H1 (cell line): ENCODE results near the gene GABRG3. TPM values are rescaled to one million over a fixed set of nuclear protein-coding genes. Genes with fewer than 3 reads are reported as not detected.

Source experiments
- CTCF ChIA-PET: fragments of 300-600 bp; sonication (Branson Sonifier 250); formaldehyde crosslinking; loops from one replicate; lab custom pipeline; 2021; ENCODE audit not compliant: partially characterized antibody; lab: Charles Lee
- POLR2A ChIA-PET: fragments of 300-600 bp; sonication (Branson Sonifier 250); formaldehyde crosslinking; loops from one replicate; lab custom pipeline; 2021; ENCODE audit warnings: inconsistent platforms; ENCODE audit not compliant: partially characterized antibody; lab: Charles Lee
- DNase-seq, 2 experiments: peaks; one replicate each; pipeline versions ENCODE4 v3.0.0 to v3.0.0-alpha.2; 2010 to 2022; ENCODE audit warnings: low spot score in 2 of 2, low read depth in 1 of 2, mixed read lengths in 1 of 2
- FAIRE-seq: peaks from 2 replicates; lab custom pipeline; 2011; peaks lifted over from hg19 to GRCh38; lab: Jason Lieb, UNC
- H2AFZ ChIP-seq: 2 replicates; pipeline ENCODE4 v1.8.1; 2012; ENCODE audit warnings: low read length, inconsistent platforms
- H2AK5ac ChIP-seq: 2 replicates; pipeline ENCODE4 v1.6.1; 2013; ENCODE audit warnings: low read depth, low read length
- H2BK120ac ChIP-seq: replicated peaks from 2 replicates; pipeline ENCODE3; 2013; ENCODE audit warnings: low read depth, low read length, inconsistent platforms
- H2BK12ac ChIP-seq: 2 replicates; pipeline ENCODE4 v1.6.1; 2013; ENCODE audit warnings: low read depth, low read length
- H2BK15ac ChIP-seq: 2 replicates; pipeline ENCODE4 v1.6.1; 2013; ENCODE audit warnings: low read length
- H2BK20ac ChIP-seq: 2 replicates; pipeline ENCODE4 v1.6.1; 2013; ENCODE audit warnings: low read length
- H2BK5ac ChIP-seq: 2 replicates; pipeline ENCODE4 v1.6.1; 2013; ENCODE audit warnings: low read depth, low read length
- H3K14ac ChIP-seq: 2 replicates; pipeline ENCODE4 v1.6.1; 2013; ENCODE audit warnings: inconsistent platforms; ENCODE audit not compliant: insufficient read length
- H3K18ac ChIP-seq: 2 replicates; pipeline ENCODE4 v1.6.1; 2013; ENCODE audit warnings: low read length; ENCODE audit errors: extremely low read depth
- H3K23ac ChIP-seq: 2 replicates; pipeline ENCODE4 v1.6.1; 2013; ENCODE audit warnings: inconsistent platforms; ENCODE audit not compliant: insufficient read length
- H3K23me2 ChIP-seq: 2 replicates; pipeline ENCODE4 v1.6.1; 2013; ENCODE audit warnings: low read depth, low read length
- H3K27ac ChIP-seq: 2 replicates; pipeline ENCODE4 v1.6.1; 2011; ENCODE audit warnings: low read depth, low read length, inconsistent platforms
- H3K27me3 ChIP-seq, 4 experiments: replicated peaks in 1 of 4; 1 replicate in 1 of 4; 2 replicates in 3 of 4; pipeline versions ENCODE4 v1.6.1 to v1.8.1; 2011 to 2013; ENCODE audit warnings: low read length in 3 of 4, mild to moderate bottlenecking in 3 of 4, inconsistent platforms in 2 of 4, mixed read lengths in 2 of 4, moderate library complexity in 1 of 4; ENCODE audit not compliant: control insufficient read depth in 3 of 4, insufficient read depth in 3 of 4; ENCODE audit errors: extremely low read depth in 1 of 4
- H3K36me3 ChIP-seq, 4 experiments: 2 replicates each; pipeline versions ENCODE4 v1.6.1 to v1.8.1; 2011 to 2013; ENCODE audit warnings: mild to moderate bottlenecking in 4 of 4, low read length in 3 of 4, moderate library complexity in 2 of 4, control low read depth in 1 of 4, inconsistent platforms in 1 of 4; ENCODE audit not compliant: insufficient read depth in 4 of 4, control insufficient read depth in 2 of 4
- H3K4ac ChIP-seq: replicated peaks from 2 replicates; pipeline ENCODE3; 2013; ENCODE audit warnings: low read length, low read depth, mixed read lengths, inconsistent platforms; ENCODE audit not compliant: insufficient read length
- H3K4me1 ChIP-seq, 4 experiments: replicated peaks in 1 of 4; 1 replicate in 1 of 4; 2 replicates in 3 of 4; pipeline versions ENCODE4 v1.6.1 to v1.8.1; 2011 to 2013; ENCODE audit warnings: low read length in 3 of 4, inconsistent platforms in 2 of 4, mixed read lengths in 1 of 4; ENCODE audit not compliant: insufficient read depth in 4 of 4, control insufficient read depth in 3 of 4
- H3K4me2 ChIP-seq, 2 experiments: 2 replicates each; pipeline versions ENCODE4 v1.6.1 to v1.8.1; 2011 to 2013; ENCODE audit warnings: low read depth in 2 of 2, low read length in 2 of 2, control low read depth in 1 of 2, inconsistent platforms in 1 of 2, mild to moderate bottlenecking in 1 of 2; ENCODE audit not compliant: insufficient read depth in 1 of 2
- H3K4me3 ChIP-seq, 4 experiments: fragments of 200-600, 300-600 bp in 1 of 4; sonication (generic), shearing (Covaris generic), sonication (Bioruptor Twin) in 1 of 4; 2 replicates each; pipeline versions ENCODE4 v1.5.1 to v1.8.1; 2011 to 2016; ENCODE audit warnings: low read length in 4 of 4, low read depth in 3 of 4, control low read depth in 2 of 4, inconsistent platforms in 2 of 4, mild to moderate bottlenecking in 2 of 4, mixed read lengths in 1 of 4, moderate library complexity in 1 of 4; ENCODE audit not compliant: insufficient read depth in 2 of 4; ENCODE audit errors: extremely low read depth in 1 of 4
- H3K56ac ChIP-seq: replicated peaks from 2 replicates; pipeline ENCODE3; 2013; ENCODE audit warnings: low read depth, mild to moderate bottlenecking, mixed read lengths, low read length, inconsistent platforms; ENCODE audit not compliant: insufficient read length
- H3K79me1 ChIP-seq: 2 replicates; pipeline ENCODE4 v1.6.1; 2013; ENCODE audit warnings: low read depth, low read length, control low read depth
- H3K79me2 ChIP-seq, 2 experiments: 2 replicates each; pipeline versions ENCODE4 v1.6.1 to v1.8.1; 2012 to 2013; ENCODE audit warnings: low read length in 2 of 2, mild to moderate bottlenecking in 2 of 2, inconsistent platforms in 1 of 2; ENCODE audit not compliant: insufficient read depth in 2 of 2, control insufficient read depth in 1 of 2
- H3K9ac ChIP-seq, 4 experiments: replicated peaks in 1 of 4; 1 replicate in 1 of 4; 2 replicates in 3 of 4; pipeline versions ENCODE4 v1.6.1 to v1.8.1; 2011 to 2013; ENCODE audit warnings: low read depth in 3 of 4, low read length in 3 of 4, control low read depth in 2 of 4, mild to moderate bottlenecking in 2 of 4, moderate library complexity in 2 of 4, inconsistent platforms in 1 of 4; ENCODE audit errors: extremely low read depth in 1 of 4
- H3K9me3 ChIP-seq, 2 experiments: 2 replicates each; pipeline versions ENCODE4 v1.6.1 to v1.8.1; 2012 to 2013; ENCODE audit warnings: mild to moderate bottlenecking in 2 of 2, moderate library complexity in 2 of 2, control low read depth in 1 of 2, inconsistent platforms in 1 of 2, low read depth in 1 of 2, low read length in 1 of 2, mixed read lengths in 1 of 2; ENCODE audit not compliant: insufficient read depth in 2 of 2
- H4K20me1 ChIP-seq, 2 experiments: replicated peaks in 1 of 2; 2 replicates each; pipeline versions ENCODE3 to v1.8.1; 2011 to 2013; ENCODE audit warnings: inconsistent platforms in 2 of 2, low read length in 2 of 2, mild to moderate bottlenecking in 1 of 2; ENCODE audit not compliant: insufficient read depth in 2 of 2, control insufficient read depth in 1 of 2
- H4K5ac ChIP-seq: 2 replicates; pipeline ENCODE4 v1.6.1; 2013; ENCODE audit warnings: low read length, low read depth, mixed read lengths, inconsistent platforms; ENCODE audit not compliant: insufficient read length
- H4K8ac ChIP-seq: 2 replicates; pipeline ENCODE4 v1.8.0; 2013; ENCODE audit warnings: mild to moderate bottlenecking, moderate library complexity, low read length, inconsistent platforms; ENCODE audit not compliant: insufficient read depth; ENCODE audit errors: extremely low read depth
- H4K91ac ChIP-seq: replicated peaks from 2 replicates; pipeline ENCODE3; 2013; ENCODE audit warnings: low read length, mixed read lengths, inconsistent platforms; ENCODE audit not compliant: insufficient read length
- CTBP2 ChIP-seq: IDR thresholded peaks from 2 replicates; pipeline ENCODE4 v1.7.0; 2011; ENCODE audit warnings: borderline replicate concordance, mild to moderate bottlenecking, moderate library complexity, mixed read lengths, low read length; ENCODE audit not compliant: insufficient read depth, insufficient read length
- EP300 ChIP-seq, 2 experiments: IDR thresholded peaks; 1 replicate in 1 of 2; 2 replicates in 1 of 2; pipeline ENCODE4 v1.6.1; 2011 to 2012; ENCODE audit warnings: low read depth in 2 of 2, low read length in 2 of 2, mild to moderate bottlenecking in 2 of 2, borderline replicate concordance in 1 of 2, inconsistent platforms in 1 of 2, moderate library complexity in 1 of 2
- JUN ChIP-seq: IDR thresholded peaks from 2 replicates; pipeline ENCODE4 v1.6.1; 2011; ENCODE audit warnings: low read depth, mild to moderate bottlenecking, improper control_type of control experiment, low read length
- JUND ChIP-seq: IDR thresholded peaks from 2 replicates; pipeline ENCODE4 v1.6.1; 2011; ENCODE audit warnings: mild to moderate bottlenecking, improper control_type of control experiment, low read length
- KDM4A ChIP-seq: IDR thresholded peaks from one replicate; pipeline ENCODE4 v1.7.1; 2012; ENCODE audit warnings: low read depth, mild to moderate bottlenecking, moderate library complexity, low read length, inconsistent platforms; ENCODE audit not compliant: severe bottlenecking
- NRF1 ChIP-seq: IDR thresholded peaks from 2 replicates; pipeline ENCODE4 v1.6.1; 2011; ENCODE audit warnings: mild to moderate bottlenecking, low read depth, low read length, improper control_type of control experiment
- POU5F1 ChIP-seq: IDR thresholded peaks from 2 replicates; pipeline ENCODE4 v1.6.1; 2011; ENCODE audit warnings: low read depth, mild to moderate bottlenecking, low read length, moderate library complexity
- RAD21 ChIP-seq, 2 experiments: IDR thresholded peaks in 1 of 2; conservative IDR thresholded peaks in 1 of 2; 2 replicates each; pipeline ENCODE4 v1.6.1; 2011; ENCODE audit warnings: low read depth in 2 of 2, low read length in 2 of 2, improper control_type of control experiment in 1 of 2, inconsistent platforms in 1 of 2, mild to moderate bottlenecking in 1 of 2, moderate library complexity in 1 of 2
- RFX5 ChIP-seq: IDR thresholded peaks from 2 replicates; pipeline ENCODE4 v1.6.1; 2011; ENCODE audit warnings: low read depth, low read length, improper control_type of control experiment, borderline replicate concordance
- SIX5 ChIP-seq: IDR thresholded peaks from 2 replicates; pipeline ENCODE4 v1.6.1; 2011; ENCODE audit warnings: mild to moderate bottlenecking, low read depth, low read length
- SRF ChIP-seq: IDR thresholded peaks from 2 replicates; pipeline ENCODE4 v1.6.1; 2011; ENCODE audit warnings: mild to moderate bottlenecking, low read depth, low read length, moderate library complexity
- TAF7 ChIP-seq: optimal IDR thresholded peaks from 2 replicates; pipeline ENCODE3; 2011; ENCODE audit warnings: low read depth, mild to moderate bottlenecking, inconsistent platforms, low read length, moderate library complexity, borderline replicate concordance
- WGBS, 2 experiments: shearing (Covaris generic) in 1 of 2; methylation state at CpG; one replicate each; pipeline versions ENCODE4 v1.1.6 to v1.1.7; 2013 to 2015; ENCODE audit warnings: low lambda C conversion rate in 2 of 2, mixed read lengths in 2 of 2, inconsistent platforms in 1 of 2, low coverage in 1 of 2, missing lambda C conversion rate in 1 of 2; ENCODE audit not compliant: insufficient replicate concordance in 2 of 2, insufficient coverage in 1 of 2, insufficient read length in 1 of 2; ENCODE audit errors: extremely low coverage in 1 of 2, missing lambda C conversion rate in 1 of 2; 5-methylcytosine and 5-hydroxymethylcytosine counted together
- polyA plus RNA-seq, 7 experiments: library from polyadenylated mRNA; depleted of rRNA in 3 of 7; stranded (reverse) in 5 of 7; unstranded in 2 of 7; fragments of >200 nt in 5 of 7; fragments of 200-250 nt in 2 of 7; gene quantifications; 1 replicate in 5 of 7; 2 replicates in 1 of 7; 4 replicates in 1 of 7; pipeline versions ENCODE4 v1.2.1 to v1.2.3, GENCODE V29; 2011 to 2013; ENCODE audit warnings: missing spikeins in 2 of 7, mixed read lengths in 2 of 7
- total RNA-seq: library from RNA; stranded (reverse); fragmentation: NEBNext Ultra II Directional; extraction: Animal tissue kit (Norgen Biotek cat#: 25700); gene quantifications from 2 replicates; pipeline ENCODE4 v1.2.1, GENCODE V29; 2021

The GABRG3 gene
- total and polyA plus RNA-seq, 2 of the 8 experiments (the other 6 are each of a cell fraction or from before 2014, with no cell fraction given) = 0.17 to 0.80 TPM

DNA sequence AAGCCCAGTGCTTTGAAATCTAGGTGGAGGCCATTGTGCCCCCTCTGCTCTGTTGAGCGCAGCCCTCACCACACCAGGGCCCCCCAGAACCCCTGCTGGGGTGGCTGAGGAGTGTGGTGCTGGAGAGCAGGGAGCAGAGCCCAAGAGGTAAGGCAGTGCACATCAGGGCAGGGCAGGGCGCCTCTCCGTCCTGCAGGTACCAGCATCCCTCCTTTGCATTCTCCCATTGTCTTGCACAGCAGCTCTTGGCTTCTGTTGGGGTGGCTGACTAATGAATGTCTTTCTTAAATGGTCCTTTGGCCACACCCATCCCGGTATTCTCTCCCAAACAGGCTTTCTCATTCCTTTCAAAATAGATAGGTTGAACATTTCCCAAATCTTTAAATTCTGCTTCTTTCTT is 41.4 kb upstream of the GABRG3 start:
- no peak overlapping the region for H4K91ac ChIP-seq
- H3K4me2 ChIP-seq = no peak overlapping the region
- H3K4me3 ChIP-seq = no peak overlapping the region
- H3K56ac ChIP-seq = no peak overlapping the region
- no peak overlapping the region for H2AK5ac ChIP-seq
- H3K9ac ChIP-seq = no peak overlapping the region
- no peaks in the 10 kb centered on the region for H3K79me2 ChIP-seq
- H4K20me1 ChIP-seq = no peaks in the 10 kb centered on the region
- no peak for FAIRE-seq
- no peaks in the 10 kb centered on the region for H3K27me3 ChIP-seq
- no peak overlapping the region for H2BK20ac ChIP-seq
- DNase-seq = peak in 1 of 2 experiments; percentile 39
- H3K18ac ChIP-seq = no peak overlapping the region
- H2BK12ac ChIP-seq = no peak overlapping the region
- H2BK15ac ChIP-seq = no peak overlapping the region
- H3K36me3 ChIP-seq = no peaks in the 10 kb centered on the region
- H3K27ac ChIP-seq = no peak overlapping the region
- no peak overlapping the region for H3K23ac ChIP-seq
- ChIA-PET CTCF (no interaction called here), POLR2A (no interaction called here)
- WGBS, 2 experiments = 92% methylated on average over 4 of the region's 4 CpGs; no CpG with 5 or more reads in 1 of the 2 experiments
- no peak overlapping the region for H4K8ac ChIP-seq
- no peak overlapping the region for H2AFZ ChIP-seq
- no peaks in the 10 kb centered on the region; a peak in 1 of 7 replicates for H3K4me1 ChIP-seq
- H2BK5ac ChIP-seq = no peak overlapping the region
- H2BK120ac ChIP-seq = no peak overlapping the region
- no peaks in the 10 kb centered on the region for H3K79me1 ChIP-seq
- H3K9me3 ChIP-seq = no peaks in the 10 kb centered on the region
- H3K4ac ChIP-seq = no peak overlapping the region
- no peaks in the 10 kb centered on the region for H3K23me2 ChIP-seq
- H4K5ac ChIP-seq = no peak overlapping the region
- TF ChIP-seq JUN (no peak), SIX5 (no peak), RAD21 (IDR thresholded peaks at IDR 0.05 in 1 of 2, conservative IDR thresholded peaks at IDR 0.05 in 1 of 2; ENCODE audit: low read depth in 2 of 2, low read length in 2 of 2) (no peak), POU5F1 (no peak), KDM4A (no peak), CTBP2 (no peak), NRF1 (no peak), JUND (no peak), RFX5 (no peak), SRF (no peak), TAF7 (no peak), EP300 (IDR thresholded peaks at IDR 0.05; ENCODE audit: borderline replicate concordance in 1 of 2, low read depth in 2 of 2, low read length in 2 of 2) (no peak)
- TF ChIP-seq, all 59 proteins: peak for 0
- no peak overlapping the region for H3K14ac ChIP-seq
